Heart left ventricle (tissue), 13 donors: Measurements from ENCODE around the gene ULK4.

Experiments
- CTCF ChIP-seq, 12 donors: fragments of 200-600 bp; sonication (generic) in 4 of 12; IDR thresholded peaks; one replicate each; pipeline versions ENCODE4 v1.5.0 to v1.8.0; 2018 to 2022; ENCODE audit warnings: antibody characterized with exemption in 12 of 12, mild to moderate bottlenecking in 5 of 12
- POLR2A ChIP-seq, 2 donors: fragments of 450-650 bp; IDR thresholded peaks; one replicate each; pipeline ENCODE4 v1.6.1; 2017; ENCODE audit warnings: antibody characterized with exemption in 2 of 2, mild to moderate bottlenecking in 2 of 2, moderate library complexity in 2 of 2
- donor health status: ischemic (EF 13 %, LVEDD 7.1; RV severe dilation, severe dysfunction).
- donor health status: DM: no; HTN: yes; CAD: no.
- donor health status: DM: no; HTN: no; CAD: no.
- donor health status: ischemic (EF 25% LVEDD 6.9; RV normal size, moderate dysfunction).
- donor health status: ischemic (EF 25% LVEDD 5.7; RV mildly dilated, moderate dysfunction).
- donor health status: ischemic (EF 35%, LVEDD 5.7; RV mildly dilated, moderate dysfunction).
- donor health status: nonischemic (EF 11% LVEDD 7.7; RV severe dilation, severe dysfunction).
- donor health status: DM: yes; HTN: yes; CAD: no.
- donor health status: PGD.
- donor health status: ischemic (EF 29% LVEDD 5.4; RV normal size, mild dysfunction).
- donor health status: nonischemic (EF 23%, LVEDD 6.1; RV moderate dilation, normal function).

DNA sequence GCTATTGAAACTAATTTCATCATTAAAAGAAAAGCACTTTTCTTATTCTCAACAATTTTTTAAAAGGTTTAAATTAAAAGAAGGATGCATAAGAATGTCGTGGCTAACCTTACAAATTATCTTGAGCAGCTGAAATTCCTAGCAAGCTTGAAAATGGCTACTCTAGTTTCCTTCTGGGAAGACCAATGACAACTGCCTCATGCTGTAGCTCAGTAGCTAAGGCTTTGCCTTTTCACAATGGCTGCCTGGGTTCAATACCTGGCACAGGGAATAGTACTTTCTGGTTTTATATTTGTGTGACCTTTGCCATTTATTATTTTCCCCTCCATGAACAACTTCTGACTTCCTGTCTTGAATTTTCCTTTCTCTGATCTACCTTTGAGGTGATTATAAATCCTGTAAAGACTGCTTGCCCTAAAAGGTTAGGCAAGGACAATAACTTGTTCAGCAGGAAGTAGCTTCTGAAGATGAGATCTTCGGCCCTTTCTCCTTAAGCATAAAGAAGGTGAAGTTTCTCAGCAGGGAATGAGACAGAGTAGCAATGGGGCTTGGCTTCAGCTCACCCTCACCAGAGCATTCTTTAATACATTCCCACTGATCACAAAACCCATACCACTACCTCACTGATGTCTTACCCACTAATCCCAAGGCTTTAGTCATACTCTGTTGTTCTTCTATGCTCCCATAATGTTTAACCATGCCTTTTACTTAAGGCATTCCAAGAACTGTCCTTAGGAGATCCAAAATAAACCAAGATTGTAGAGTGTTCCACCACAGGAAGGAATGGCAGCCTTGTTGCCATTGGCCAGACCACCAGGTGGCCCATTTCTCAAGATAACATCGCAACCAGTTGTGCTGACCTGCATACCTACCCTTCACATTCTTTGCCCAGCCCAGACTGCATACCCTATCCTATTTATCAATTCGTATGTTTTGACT is 276.8 kb downstream of the ULK4 start:
- TF ChIP-seq CTCF (IDR thresholded peaks at IDR 0.05): no peak
- TF ChIP-seq POLR2A (IDR thresholded peaks at IDR 0.05): no peak
